Muscle of leg (tissue), 11 donors: ENCODE data around the gene LRRTM4. TPM values are rescaled to one million over a fixed set of nuclear protein-coding genes. Genes with fewer than 3 reads are reported as not detected.

Experiments used
- DNase-seq: peaks from one replicate; pipeline ENCODE4 v3.0.0; 2013
- H3K27ac ChIP-seq: one replicate; pipeline ENCODE4 v1.5.1; 2013; ENCODE audit warnings: mild to moderate bottlenecking, low read length, control low read depth
- H3K27me3 ChIP-seq: one replicate; pipeline ENCODE4 v1.6.1; 2013; ENCODE audit warnings: low read length; ENCODE audit not compliant: control insufficient read depth, insufficient read depth
- H3K36me3 ChIP-seq: one replicate; pipeline ENCODE4 v1.6.1; 2013; ENCODE audit warnings: low read length; ENCODE audit not compliant: control insufficient read depth, insufficient read depth
- H3K4me1 ChIP-seq: one replicate; pipeline ENCODE4 v1.6.1; 2013; ENCODE audit warnings: low read length; ENCODE audit not compliant: control insufficient read depth, insufficient read depth
- H3K4me3 ChIP-seq: one replicate; pipeline ENCODE4 v1.5.1; 2013; ENCODE audit warnings: low read length, control low read depth
- H3K9me3 ChIP-seq: replicated peaks from 2 replicates; pipeline ENCODE4 v1.6.1; 2013; ENCODE audit warnings: low read depth, low read length; ENCODE audit not compliant: control insufficient read depth
- WGBS: methylation state at CpG from one replicate; pipeline ENCODE4 v1.1.5; 2013; ENCODE audit warnings: missing lambda C conversion rate; ENCODE audit not compliant: insufficient coverage; 5-methylcytosine and 5-hydroxymethylcytosine counted together
- polyA plus RNA-seq, 8 donors: library from polyadenylated mRNA; unstranded; fragments of 120-200 nt; gene quantifications; one replicate each; pipeline versions ENCODE4 v1.2.1 to v1.2.3, GENCODE V29; 2013; ENCODE audit warnings: inconsistent platforms in 1 of 8, low replicate concordance in 1 of 8; ENCODE audit not compliant: insufficient read length in 8 of 8, insufficient read depth in 1 of 8
- total RNA-seq: library from RNA; stranded (reverse); fragments of 120-200 nt; gene quantifications from one replicate; pipeline ENCODE4 v1.2.4, GENCODE V29; 2013

Gene LRRTM4
- total and polyA plus RNA-seq, 9 donors: 0.24 to 2.5 (median 0.73) TPM

GRCh38 chr2:77418537-77418936, 103.6 kb downstream of the LRRTM4 start:
- Histone ChIP-seq H3K4me3 (no peak overlapping the region), H3K4me1 (no peaks in the 10 kb centered on the region), H3K27me3 (no peaks in the 10 kb centered on the region), H3K36me3 (no peaks in the 10 kb centered on the region), H3K9me3 (no peaks in the 10 kb centered on the region), H3K27ac (no peak overlapping the region)
- 67% methylated on average over 1 of the region's 1 CpG for WGBS
- DNase-seq: peak; percentile 12

- WGBS: no CpG with 5 or more reads among the region's 1 CpG
- no peaks in the 10 kb centered on the region for H3K27me3 ChIP-seq
- no peak for DNase-seq
- H3K9me3 ChIP-seq: no peaks in the 10 kb centered on the region
- no peaks in the 10 kb centered on the region for H3K4me1 ChIP-seq
- no peak overlapping the region for H3K4me3 ChIP-seq
- H3K27ac ChIP-seq: no peak overlapping the region
- H3K36me3 ChIP-seq: no peaks in the 10 kb centered on the region
Observed at GRCh38 chr2:77404189-77404588, 118.0 kb downstream of the LRRTM4 start.

- Histone ChIP-seq H3K36me3 (no peaks in the 10 kb centered on the region), H3K4me1 (no peaks in the 10 kb centered on the region), H3K9me3 (no peaks in the 10 kb centered on the region), H3K4me3 (no peak overlapping the region), H3K27ac (no peak overlapping the region), H3K27me3 (no peaks in the 10 kb centered on the region)
- WGBS: no CpG with 5 or more reads among the region's 4 CpGs
- peak; percentile 18 for DNase-seq
Observed at GRCh38 chr2:77398970-77399600, 123.1 kb downstream of the LRRTM4 start.

- WGBS: 73% methylated on average over 1 of the region's 2 CpGs
- no peak for DNase-seq
- H3K27me3 ChIP-seq: no peaks in the 10 kb centered on the region
Observed at GRCh38 chr2:77397763-77398162, 124.4 kb downstream of the LRRTM4 start.

GRCh38 chr2:77395011-77395410, 127.2 kb downstream of the LRRTM4 start:
- Histone ChIP-seq H3K9me3 (no peaks in the 10 kb centered on the region), H3K27ac (no peak overlapping the region), H3K4me3 (no peak overlapping the region), H3K27me3 (no peaks in the 10 kb centered on the region), H3K4me1 (no peaks in the 10 kb centered on the region), H3K36me3 (no peaks in the 10 kb centered on the region)
- WGBS: no CpG with 5 or more reads among the region's 1 CpG
- no peak for DNase-seq

More at GRCh38 chr2:77397763-77398162, 124.4 kb downstream of the LRRTM4 start:
- H3K36me3 ChIP-seq: no peaks in the 10 kb centered on the region
- no peak overlapping the region for H3K27ac ChIP-seq
- no peak overlapping the region for H3K4me3 ChIP-seq
- H3K9me3 ChIP-seq: no peaks in the 10 kb centered on the region
- no peaks in the 10 kb centered on the region for H3K4me1 ChIP-seq

- no peak overlapping the region for H3K27ac ChIP-seq
- no peaks in the 10 kb centered on the region for H3K4me1 ChIP-seq
- H3K27me3 ChIP-seq: no peaks in the 10 kb centered on the region
- no peak overlapping the region for H3K4me3 ChIP-seq
- DNase-seq: no peak
- H3K36me3 ChIP-seq: no peaks in the 10 kb centered on the region
- H3K9me3 ChIP-seq: no peaks in the 10 kb centered on the region
Observed at GRCh38 chr2:77391119-77391518, 131.1 kb downstream of the LRRTM4 start.

GRCh38 chr2:77387324-77387723, 134.9 kb downstream of the LRRTM4 start:
- no peak for DNase-seq
- H3K4me1 ChIP-seq: no peaks in the 10 kb centered on the region
- WGBS: 60% methylated on average over 1 of the region's 3 CpGs
- no peaks in the 10 kb centered on the region for H3K9me3 ChIP-seq
- H3K36me3 ChIP-seq: no peaks in the 10 kb centered on the region
- H3K27ac ChIP-seq: no peak overlapping the region
- H3K27me3 ChIP-seq: no peaks in the 10 kb centered on the region
- H3K4me3 ChIP-seq: no peak overlapping the region

- peak; percentile 34 for DNase-seq
- Histone ChIP-seq H3K4me3 (no peak overlapping the region), H3K27ac (no peak overlapping the region), H3K9me3 (no peaks in the 10 kb centered on the region), H3K4me1 (no peaks in the 10 kb centered on the region), H3K36me3 (no peaks in the 10 kb centered on the region), H3K27me3 (no peaks in the 10 kb centered on the region)
Observed at GRCh38 chr2:77372636-77373035, 149.5 kb downstream of the LRRTM4 start.

- Histone ChIP-seq H3K4me1 (no peaks in the 10 kb centered on the region), H3K9me3 (no peaks in the 10 kb centered on the region), H3K27ac (no peak overlapping the region), H3K36me3 (no peaks in the 10 kb centered on the region), H3K4me3 (no peak overlapping the region), H3K27me3 (no peaks in the 10 kb centered on the region)
- WGBS: no CpG with 5 or more reads among the region's 3 CpGs
- no peak for DNase-seq
Observed at GRCh38 chr2:77370511-77370910, 151.7 kb downstream of the LRRTM4 start.

GRCh38 chr2:77363277-77363676, 158.9 kb downstream of the LRRTM4 start:
- no peaks in the 10 kb centered on the region for H3K9me3 ChIP-seq
- no peak for DNase-seq
- no CpG with 5 or more reads among the region's 5 CpGs for WGBS
- no peak overlapping the region for H3K27ac ChIP-seq
- no peaks in the 10 kb centered on the region for H3K4me1 ChIP-seq
- H3K27me3 ChIP-seq: no peaks in the 10 kb centered on the region
- H3K4me3 ChIP-seq: no peak overlapping the region
- no peaks in the 10 kb centered on the region for H3K36me3 ChIP-seq

GRCh38 chr2:77348821-77349220, 173.4 kb downstream of the LRRTM4 start:
- DNase-seq: no peak
- Histone ChIP-seq H3K27me3 (no peaks in the 10 kb centered on the region), H3K4me3 (no peak overlapping the region), H3K27ac (no peak overlapping the region), H3K4me1 (no peaks in the 10 kb centered on the region), H3K36me3 (no peaks in the 10 kb centered on the region), H3K9me3 (no peaks in the 10 kb centered on the region)
